Fibroblast of lung (primary cell): ENCODE results near the gene SLC28A1. TPM values are rescaled to one million over a fixed set of nuclear protein-coding genes. Genes with fewer than 3 reads are reported as not detected.

Source experiments
- DNase-seq, 2 donors: peaks; one replicate each; pipeline versions ENCODE4 v3.0.0 to v3.0.0-alpha.2; 2010; ENCODE audit warnings: low read depth in 2 of 2
- H2AFZ ChIP-seq: 2 replicates; pipeline ENCODE4 v1.5.1; 2012; ENCODE audit warnings: low read length, control low read depth, inconsistent platforms
- H3K27ac ChIP-seq: 2 replicates; pipeline ENCODE4 v1.5.1; 2011; ENCODE audit warnings: low read length, control low read depth; ENCODE audit not compliant: insufficient read depth
- H3K27me3 ChIP-seq: 2 replicates; pipeline ENCODE4 v1.5.1; 2011; ENCODE audit warnings: mild to moderate bottlenecking, low read length; ENCODE audit not compliant: control insufficient read depth, insufficient read depth
- H3K36me3 ChIP-seq: 2 replicates; pipeline ENCODE4 v1.5.1; 2011; ENCODE audit warnings: low read length; ENCODE audit not compliant: control insufficient read depth, insufficient read depth
- H3K4me1 ChIP-seq: 2 replicates; pipeline ENCODE4 v1.5.1; 2011; ENCODE audit warnings: low read length; ENCODE audit not compliant: control insufficient read depth, insufficient read depth; ENCODE audit errors: extremely low read depth
- H3K4me2 ChIP-seq: 2 replicates; pipeline ENCODE4 v1.5.1; 2011; ENCODE audit warnings: low read length, control low read depth; ENCODE audit not compliant: insufficient read depth; ENCODE audit errors: extremely low read depth
- H3K4me3 ChIP-seq, 4 experiments: fragments of 200-600 bp in 1 of 4; sonication (generic) in 1 of 4; replicated peaks in 1 of 4; 2 replicates each; pipeline ENCODE4 v1.5.1; 2011 to 2016; ENCODE audit warnings: low read length in 4 of 4, low read depth in 3 of 4, mild to moderate bottlenecking in 3 of 4, control low read depth in 2 of 4, inconsistent platforms in 1 of 4, mixed read lengths in 1 of 4; ENCODE audit not compliant: insufficient read depth in 1 of 4; ENCODE audit errors: control extremely low read depth in 1 of 4
- H3K79me2 ChIP-seq: 2 replicates; pipeline ENCODE4 v1.5.1; 2012; ENCODE audit warnings: mild to moderate bottlenecking, low read length, inconsistent platforms; ENCODE audit not compliant: control insufficient read depth, insufficient read depth
- H3K9ac ChIP-seq: 2 replicates; pipeline ENCODE4 v1.5.1; 2011; ENCODE audit warnings: mild to moderate bottlenecking, low read length, control low read depth; ENCODE audit not compliant: insufficient read depth
- H3K9me3 ChIP-seq: 2 replicates; pipeline ENCODE4 v1.5.1; 2012; ENCODE audit warnings: low read depth, low read length; ENCODE audit not compliant: control insufficient read depth, insufficient read depth
- H4K20me1 ChIP-seq: 2 replicates; pipeline ENCODE4 v1.5.1; 2011; ENCODE audit warnings: low read length; ENCODE audit not compliant: control insufficient read depth, insufficient read depth; ENCODE audit errors: extremely low read depth
- EZH2 ChIP-seq: IDR thresholded peaks from 2 replicates; pipeline ENCODE4 v1.5.1; 2012; ENCODE audit warnings: low read length, control low read depth, mild to moderate bottlenecking; ENCODE audit errors: missing control alignments
- polyA plus RNA-seq, 2 donors: library from polyadenylated mRNA; depleted of rRNA in 1 of 2; stranded (reverse) in 1 of 2; unstranded in 1 of 2; fragments of >200 nt; gene quantifications; 2 replicates each; pipeline ENCODE4 v1.2.1, GENCODE V29; 2011 to 2012; ENCODE audit warnings: missing spikeins in 1 of 2
- total RNA-seq: library from RNA; depleted of rRNA; stranded (reverse); fragments of >200 nt; gene quantifications from 2 replicates; pipeline ENCODE4 v1.2.1, GENCODE V29; 2014
- TF ChIP-seq, protein P1 (sequence below), 2 donors: IDR thresholded peaks in 1 of 2; conservative IDR thresholded peaks in 1 of 2; 1 replicate in 1 of 2; 2 replicates in 1 of 2; pipeline ENCODE4 v1.5.1; 2011 to 2012; ENCODE audit warnings: low read length in 2 of 2, control low read depth in 1 of 2, inconsistent platforms in 1 of 2, low read depth in 1 of 2, mild to moderate bottlenecking in 1 of 2

Gene SLC28A1
- total and polyA plus RNA-seq, 2 donors (not counting 1 experiment from before 2014, with no cell fraction given) = not detected

DNA sequence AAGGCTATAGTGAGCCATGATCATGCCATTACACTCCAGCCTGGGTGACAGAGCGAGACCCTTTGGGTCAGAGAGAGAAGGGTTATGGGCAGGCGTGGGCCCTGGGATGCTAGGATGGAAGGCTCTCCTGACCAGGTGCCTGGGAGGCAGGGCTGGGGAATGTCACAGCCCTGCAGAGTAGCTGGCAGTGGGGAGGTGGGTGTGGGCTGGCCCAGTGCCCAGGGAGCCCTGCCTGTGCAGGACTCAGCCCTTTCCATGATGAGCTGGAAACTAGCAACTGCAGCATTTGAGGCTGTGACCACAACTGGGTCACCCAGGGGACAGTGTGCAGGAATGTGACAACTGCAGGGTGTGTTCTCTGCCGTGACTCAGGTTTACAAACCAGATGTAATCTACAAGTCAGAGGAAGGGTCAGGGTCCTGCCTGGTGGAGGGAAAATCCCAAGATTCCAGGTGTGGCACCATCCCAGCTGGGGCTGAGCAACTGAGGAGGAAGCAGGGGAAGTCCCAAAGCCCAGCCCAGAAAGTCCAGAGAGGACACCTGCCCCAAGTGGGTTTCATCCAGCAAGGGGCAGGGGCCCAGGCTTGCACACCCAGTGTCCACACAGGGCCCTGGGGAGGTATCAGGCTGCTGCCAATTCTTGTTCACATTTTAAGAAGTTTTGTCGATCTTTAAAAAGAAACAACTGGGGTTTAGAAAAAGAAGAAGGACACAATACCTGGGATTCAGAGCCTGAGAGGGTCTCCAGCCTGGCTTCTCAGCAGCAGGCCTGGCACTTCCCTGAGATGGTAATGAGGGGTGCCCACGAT is 45.5 kb downstream of the SLC28A1 start:
- no peak for TF ChIP-seq EZH2
- TF ChIP-seq, protein P1, sequence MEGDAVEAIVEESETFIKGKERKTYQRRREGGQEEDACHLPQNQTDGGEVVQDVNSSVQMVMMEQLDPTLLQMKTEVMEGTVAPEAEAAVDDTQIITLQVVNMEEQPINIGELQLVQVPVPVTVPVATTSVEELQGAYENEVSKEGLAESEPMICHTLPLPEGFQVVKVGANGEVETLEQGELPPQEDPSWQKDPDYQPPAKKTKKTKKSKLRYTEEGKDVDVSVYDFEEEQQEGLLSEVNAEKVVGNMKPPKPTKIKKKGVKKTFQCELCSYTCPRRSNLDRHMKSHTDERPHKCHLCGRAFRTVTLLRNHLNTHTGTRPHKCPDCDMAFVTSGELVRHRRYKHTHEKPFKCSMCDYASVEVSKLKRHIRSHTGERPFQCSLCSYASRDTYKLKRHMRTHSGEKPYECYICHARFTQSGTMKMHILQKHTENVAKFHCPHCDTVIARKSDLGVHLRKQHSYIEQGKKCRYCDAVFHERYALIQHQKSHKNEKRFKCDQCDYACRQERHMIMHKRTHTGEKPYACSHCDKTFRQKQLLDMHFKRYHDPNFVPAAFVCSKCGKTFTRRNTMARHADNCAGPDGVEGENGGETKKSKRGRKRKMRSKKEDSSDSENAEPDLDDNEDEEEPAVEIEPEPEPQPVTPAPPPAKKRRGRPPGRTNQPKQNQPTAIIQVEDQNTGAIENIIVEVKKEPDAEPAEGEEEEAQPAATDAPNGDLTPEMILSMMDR (conservative IDR thresholded peaks at IDR 0.05 in 1 of 2, IDR thresholded peaks at IDR 0.05 in 1 of 2; ENCODE audit: low read depth in 1 of 2, low read length in 2 of 2) = no peak
- Histone ChIP-seq H3K4me3 (no peak overlapping the region), H3K36me3 (no peaks in the 10 kb centered on the region), H2AFZ (no peak overlapping the region), H3K27ac (no peak overlapping the region), H3K9me3 (no peaks in the 10 kb centered on the region), H3K9ac (no peak overlapping the region), H4K20me1 (no peaks in the 10 kb centered on the region), H3K4me2 (no peak overlapping the region), H3K4me1 (peaks cover 6% of the 10 kb centered on the region), H3K79me2 (no peaks in the 10 kb centered on the region), H3K27me3 (no peaks in the 10 kb centered on the region)
- DNase-seq = peak; percentile 13 to 86

DNA sequence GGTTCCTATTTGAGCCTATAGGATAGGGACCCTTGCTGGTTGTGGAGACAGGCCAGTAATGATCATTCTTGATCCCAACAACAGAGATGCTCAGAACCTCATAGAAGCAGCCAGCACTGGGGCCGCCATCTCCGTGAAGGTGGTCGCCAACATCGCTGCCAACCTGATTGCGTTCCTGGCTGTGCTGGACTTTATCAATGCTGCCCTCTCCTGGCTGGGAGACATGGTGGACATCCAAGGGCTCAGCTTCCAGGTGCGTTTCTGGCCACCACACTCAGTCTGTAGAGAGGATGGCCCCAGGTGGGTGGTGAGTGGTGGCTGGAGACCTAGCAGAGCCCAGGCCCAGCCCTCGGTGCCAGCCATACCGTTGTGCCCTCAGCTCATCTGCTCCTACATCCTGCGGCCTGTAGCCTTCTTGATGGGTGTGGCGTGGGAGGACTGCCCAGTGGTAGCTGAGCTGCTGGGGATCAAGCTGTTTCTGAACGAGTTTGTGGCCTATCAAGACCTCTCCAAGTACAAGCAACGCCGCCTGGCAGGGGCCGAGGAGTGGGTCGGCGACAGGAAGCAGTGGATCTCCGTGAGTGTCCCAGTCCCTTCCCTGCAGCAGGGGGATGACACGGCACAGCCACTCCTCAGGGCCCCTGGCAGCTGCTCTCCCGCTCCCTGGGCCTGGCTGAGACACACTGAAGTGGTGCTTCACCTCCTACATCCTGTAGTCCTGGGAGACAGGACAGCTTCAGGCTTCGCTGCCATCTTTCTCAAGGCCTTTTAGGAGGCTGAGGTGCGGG is 50.7 kb downstream of the SLC28A1 start:
- no peak overlapping the region for H3K27ac ChIP-seq
- no peak overlapping the region for H3K9ac ChIP-seq
- no peaks in the 10 kb centered on the region for H3K27me3 ChIP-seq
- H3K4me3 ChIP-seq = no peak overlapping the region
- no peaks in the 10 kb centered on the region for H3K9me3 ChIP-seq
- no peaks in the 10 kb centered on the region for H3K4me1 ChIP-seq
- no peak for TF ChIP-seq EZH2
- TF ChIP-seq, protein P1 (conservative IDR thresholded peaks at IDR 0.05 in 1 of 2, IDR thresholded peaks at IDR 0.05 in 1 of 2; ENCODE audit: low read depth in 1 of 2, low read length in 2 of 2) = peak in 1 of 2 donors; percentile 8
- no peak overlapping the region for H3K4me2 ChIP-seq
- H3K79me2 ChIP-seq = no peaks in the 10 kb centered on the region
- H3K36me3 ChIP-seq = no peaks in the 10 kb centered on the region
- no peak for DNase-seq
- no peak overlapping the region for H2AFZ ChIP-seq
- no peaks in the 10 kb centered on the region for H4K20me1 ChIP-seq

DNA sequence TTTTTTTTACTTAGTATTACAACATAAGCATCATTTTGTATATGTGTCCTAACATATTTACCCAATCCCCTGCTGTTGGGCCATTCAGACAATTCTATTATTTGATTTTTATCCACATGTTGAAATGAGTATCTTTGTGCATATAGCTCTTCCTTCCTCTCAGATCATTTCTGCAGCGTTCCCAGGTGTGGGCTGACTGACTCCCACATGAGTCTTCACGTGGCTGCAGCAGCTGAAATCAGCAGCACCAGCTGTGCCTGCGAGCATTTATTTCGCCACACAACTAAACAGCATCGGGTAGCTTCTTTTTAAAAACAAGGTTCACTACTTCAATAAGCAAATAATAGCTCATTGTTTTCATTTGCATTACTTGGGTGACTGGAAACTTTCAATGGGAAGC is 52.7 kb downstream of the SLC28A1 start:
- Histone ChIP-seq H3K9ac (no peak overlapping the region), H3K36me3 (no peaks in the 10 kb centered on the region), H3K4me1 (no peaks in the 10 kb centered on the region), H4K20me1 (no peaks in the 10 kb centered on the region), H3K4me3 (no peak overlapping the region), H3K79me2 (no peaks in the 10 kb centered on the region), H3K27ac (no peak overlapping the region), H3K9me3 (no peaks in the 10 kb centered on the region), H3K27me3 (no peaks in the 10 kb centered on the region), H2AFZ (no peak overlapping the region), H3K4me2 (no peak overlapping the region)
- no peak for TF ChIP-seq EZH2
- TF ChIP-seq, protein P1 (conservative IDR thresholded peaks at IDR 0.05 in 1 of 2, IDR thresholded peaks at IDR 0.05 in 1 of 2; ENCODE audit: low read depth in 1 of 2, low read length in 2 of 2) = no peak
- no peak for DNase-seq
